ENCODE results near the gene L3MBTL3.

The L3MBTL3 gene

GRCh38 chr6:130029163-130029562 lies 10.8 kb downstream of the L3MBTL3 start:
- no peak for DNase-seq

GRCh38 chr6:130032758-130033340 lies 14.5 kb downstream of the L3MBTL3 start:
- DNase-seq: no peak

GRCh38 chr6:130033949-130034348 lies 15.6 kb downstream of the L3MBTL3 start:
- DNase-seq: no peak

GRCh38 chr6:130034378-130035146 lies 16.2 kb downstream of the L3MBTL3 start:
- DNase-seq: no peak

- no peak for DNase-seq
These were observed 16.8 kb downstream of the L3MBTL3 start for GRCh38 chr6:130035211-130035610.

GRCh38 chr6:130037207-130037811 lies 18.9 kb downstream of the L3MBTL3 start:
- no peak for DNase-seq

GRCh38 chr6:130041594-130041993 lies 23.2 kb downstream of the L3MBTL3 start:
- DNase-seq: no peak

GRCh38 chr6:130043344-130043743 lies 25.0 kb downstream of the L3MBTL3 start:
- no peak for DNase-seq

- no peak for DNase-seq
These were observed 27.2 kb downstream of the L3MBTL3 start for GRCh38 chr6:130045622-130046021.

GRCh38 chr6:130046671-130047070 lies 28.3 kb downstream of the L3MBTL3 start:
- DNase-seq: no peak

- DNase-seq: no peak
These were observed 29.0 kb downstream of the L3MBTL3 start for GRCh38 chr6:130047088-130047995.

- no peak for DNase-seq
These were observed 31.8 kb downstream of the L3MBTL3 start for GRCh38 chr6:130050230-130050629.

GRCh38 chr6:130054725-130055124 lies 36.3 kb downstream of the L3MBTL3 start:
- no peak for DNase-seq

- DNase-seq: no peak
These were observed 36.9 kb downstream of the L3MBTL3 start for GRCh38 chr6:130055271-130055670.

- DNase-seq: no peak
These were observed 39.1 kb downstream of the L3MBTL3 start for GRCh38 chr6:130057495-130057894.

- DNase-seq: no peak
These were observed 45.4 kb downstream of the L3MBTL3 start for GRCh38 chr6:130063806-130064205.

- DNase-seq: no peak
These were observed 47.3 kb downstream of the L3MBTL3 start for GRCh38 chr6:130065609-130066156.

GRCh38 chr6:130069485-130069884 lies 51.1 kb downstream of the L3MBTL3 start:
- no peak for DNase-seq

- DNase-seq: no peak
These were observed 51.9 kb downstream of the L3MBTL3 start for GRCh38 chr6:130070326-130070725.

GRCh38 chr6:130070792-130071191 lies 52.4 kb downstream of the L3MBTL3 start:
- DNase-seq: no peak

- DNase-seq: no peak
These were observed 57.6 kb downstream of the L3MBTL3 start for GRCh38 chr6:130075879-130076460.

- DNase-seq: no peak
These were observed 58.1 kb downstream of the L3MBTL3 start for GRCh38 chr6:130076512-130076911.

Data from activated T-cell treated with anti-CD3 and anti-CD28 coated beads, Interleukin-2, amount 50 U/mL, for 1 hour (primary cell).